ENCODE measurements around the gene SPANXN1. TPM values are rescaled to one million over a fixed set of nuclear protein-coding genes. Genes with fewer than 3 reads are reported as not detected.
"Not testable (repeated sequence)": the region's sequence is repeated elsewhere in the genome, so short reads cannot be mapped to it uniquely, and the experiment has no call there.

SPANXN1 gene, protein sequence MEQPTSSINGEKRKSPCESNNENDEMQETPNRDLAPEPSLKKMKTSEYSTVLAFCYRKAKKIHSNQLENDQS
- not detected for total RNA-seq

DNA sequence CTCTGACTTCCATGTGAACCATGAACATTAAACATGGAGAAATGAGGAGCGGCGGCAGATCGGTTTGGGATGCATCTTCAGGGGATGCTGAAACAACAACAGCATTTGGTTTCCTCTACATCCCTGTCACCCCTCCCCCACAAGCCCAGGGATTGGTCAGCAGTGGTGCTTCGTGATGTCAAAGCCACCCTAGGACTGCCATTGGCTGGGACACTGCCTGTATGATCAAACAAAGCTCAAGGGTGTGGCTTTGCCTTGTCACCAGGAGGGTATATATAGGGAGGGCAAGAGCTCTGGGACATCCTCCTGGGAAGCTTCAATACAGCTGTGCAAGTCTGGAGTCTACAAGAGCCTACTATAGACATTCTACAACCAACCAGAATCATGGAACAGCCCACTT, at the start of gene SPANXN1:
SPANXN1 (plus strand) TSS at position 301 of the 400 bp plus-strand sequence; CDS start at position 385, 84 bp downstream.
- H3K9me3 Mint-ChIP-seq (ENCODE audit: low read depth); H3K4me1 Mint-ChIP-seq; H3K36me3 Mint-ChIP-seq; H3K27ac Mint-ChIP-seq; ATAC-seq; CTCF ChIA-PET; DNase-seq; H3K4me3 Mint-ChIP-seq; H3K27me3 Mint-ChIP-seq: not testable (repeated sequence)

DNA sequence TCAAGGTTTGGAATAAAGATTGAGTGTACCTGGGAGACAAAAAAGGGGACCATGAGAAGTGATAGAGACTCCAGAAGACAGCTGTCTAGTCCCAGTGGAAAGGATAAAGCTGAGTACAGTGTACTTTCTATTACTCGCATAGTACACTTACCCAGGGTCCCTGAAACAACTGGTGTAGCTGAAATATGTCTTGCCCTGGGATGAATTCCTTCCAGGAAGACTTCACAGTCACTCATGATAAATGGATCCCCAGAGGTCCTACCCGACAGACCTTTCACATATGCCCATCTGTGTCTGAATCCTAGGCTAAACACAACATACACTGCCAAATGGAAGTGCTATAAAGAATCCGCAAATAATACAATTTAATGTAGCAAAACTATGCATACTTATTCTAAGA, 48.2 kb upstream of the SPANXN1 start:
- no peaks in the 10 kb centered on the region for H3K27me3 Mint-ChIP-seq
- no peaks in the 10 kb centered on the region for H3K4me1 Mint-ChIP-seq
- ATAC-seq (no peak), DNase-seq (no peak)
- no peak overlapping the region for H3K4me3 Mint-ChIP-seq
- CTCF ChIA-PET, result no interaction called here
- H3K27ac Mint-ChIP-seq, result no peak overlapping the region
- no peaks in the 10 kb centered on the region for H3K36me3 Mint-ChIP-seq
- peaks cover 6% of the 10 kb centered on the region for H3K9me3 Mint-ChIP-seq (ENCODE audit: low read depth)

DNA sequence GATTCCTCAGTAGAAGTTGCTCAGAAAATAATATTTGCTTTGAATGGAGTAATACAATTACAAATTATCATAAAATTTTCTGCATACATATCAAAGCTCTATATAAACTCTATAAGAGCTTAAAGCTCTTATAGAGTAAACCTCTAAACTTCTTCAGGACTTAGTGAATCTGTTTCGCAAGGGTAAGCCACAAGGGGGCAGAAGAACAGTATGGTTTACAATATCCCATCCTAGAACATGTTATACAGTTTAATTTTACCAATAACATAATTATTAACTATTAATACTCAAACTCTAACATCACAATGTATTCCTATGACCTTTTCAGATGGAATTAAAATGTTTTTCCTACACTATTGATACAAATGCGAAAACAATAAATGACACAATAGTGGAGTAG, 33.8 kb upstream of the SPANXN1 start:
- CTCF ChIA-PET, result no interaction called here
- Mint-ChIP-seq H3K27me3 (no peaks in the 10 kb centered on the region), H3K9me3 (ENCODE audit: low read depth) (no peaks in the 10 kb centered on the region), H3K4me3 (no peak overlapping the region), H3K36me3 (no peaks in the 10 kb centered on the region), H3K27ac (no peak overlapping the region), H3K4me1 (no peaks in the 10 kb centered on the region)
- DNase-seq (no peak), ATAC-seq (no peak)

GRCh38 chrX:145292218-145292617, 44.9 kb downstream of the SPANXN1 start:
- no peaks in the 10 kb centered on the region for H3K27me3 Mint-ChIP-seq

More at GRCh38 chrX:145292218-145292617, 44.9 kb downstream of the SPANXN1 start:
- ATAC-seq, result no peak
- Mint-ChIP-seq H3K27ac (no peak overlapping the region), H3K9me3 (ENCODE audit: low read depth) (peaks cover 2% of the 10 kb centered on the region), H3K4me3 (no peak overlapping the region), H3K4me1 (no peaks in the 10 kb centered on the region), H3K36me3 (no peaks in the 10 kb centered on the region)
- CTCF ChIA-PET, result no interaction called here
- no peak for DNase-seq

Measured in activated CD8-positive, alpha-beta memory T cell treated with anti-CD3 and anti-CD28 coated beads, Interleukin-2, amount 10 ng/mL, durations not matched to agents 7 days and 5 days (primary cell).